Epithelial cell of proximal tubule (primary cell): Measurements from ENCODE around the gene VSX1. TPM values are rescaled to one million over a fixed set of nuclear protein-coding genes. Genes with fewer than 3 reads are reported as not detected.

Experiments used
- DNase-seq: peaks from one replicate; pipeline ENCODE4 v3.0.0-alpha.2; 2011; ENCODE audit warnings: low read depth
- H3K4me3 ChIP-seq: 2 replicates; pipeline ENCODE4 v1.5.1; 2011; ENCODE audit warnings: low read depth, mild to moderate bottlenecking, low read length
- CTCF ChIP-seq: conservative IDR thresholded peaks from 2 replicates; pipeline ENCODE4 v1.5.1; 2012; ENCODE audit warnings: low read depth, mild to moderate bottlenecking, low read length
- total RNA-seq: library from RNA; depleted of rRNA; stranded (reverse); fragments of >200 nt; gene quantifications from 2 replicates; pipeline ENCODE4 v1.2.3, GENCODE V29; 2015

VSX1 gene
- not detected in 2 replicates for total RNA-seq

- no peak for DNase-seq
- no peak for TF ChIP-seq CTCF
- no peak within 1 kb of the TSS for H3K4me3 ChIP-seq
Observed at GRCh38 chr20:25081730-25082497, at the start of gene VSX1. Gene VSX1, minus strand, starts transcription at chr20:25082141. Its CDS starts 45 bp downstream, at chr20:25082096.

- H3K4me3 ChIP-seq: no peak overlapping the region
- DNase-seq: no peak
- TF ChIP-seq CTCF: no peak
Observed at GRCh38 chr20:25129908-25130307, 48.0 kb upstream of the VSX1 start.

GRCh38 chr20:25129428-25129827 lies 47.5 kb upstream of the VSX1 start:
- no peak for DNase-seq
- no peak overlapping the region for H3K4me3 ChIP-seq
- TF ChIP-seq CTCF: no peak

GRCh38 chr20:25128649-25129048 lies 46.7 kb upstream of the VSX1 start:
- no peak for DNase-seq
- H3K4me3 ChIP-seq: no peak overlapping the region
- TF ChIP-seq CTCF: no peak

- DNase-seq: no peak
- no peak for TF ChIP-seq CTCF
Observed at GRCh38 chr20:25127761-25128537, 46.0 kb upstream of the VSX1 start.

GRCh38 chr20:25126204-25127029 lies 44.5 kb upstream of the VSX1 start:
- no peak overlapping the region for H3K4me3 ChIP-seq
- no peak for TF ChIP-seq CTCF
- no peak for DNase-seq

More at GRCh38 chr20:25127761-25128537, 46.0 kb upstream of the VSX1 start:
- H3K4me3 ChIP-seq: no peak overlapping the region
